K562 (cell line): ENCODE data around the gene PTK6. TPM values are rescaled to one million over a fixed set of nuclear protein-coding genes. Genes with fewer than 3 reads are reported as not detected.

Experiments
- ATAC-seq: fragments of 200-7000 bp; cut with Tn5 transposase; 3 replicates; pipeline ENCODE4 v1.9.1; 2020; ENCODE audit warnings: moderate library complexity
- BruUV-seq: library from RNA; stranded (reverse); fragments of 400-500 nt; replicated peaks from 2 replicates; lab custom pipeline; 2021; lab: Mats Ljungman, UMichigan
- CTCF ChIA-PET: fragments of 300-600 bp; formaldehyde crosslinking; extraction: SDS; loops from one replicate; lab custom pipeline; 2021; ENCODE audit warnings: low intra/inter-chr PET ratio; lab: Yijun Ruan, JAX
- POLR2A ChIA-PET: fragments of 300-600, 350-650 bp; sonication (Branson Sonifier 250); formaldehyde crosslinking; extraction: SDS; loops from one replicate; lab custom pipeline; 2021; ENCODE audit warnings: antibody characterized with exemption, inconsistent platforms; lab: Yijun Ruan, JAX
- DNase-seq, 4 experiments: peaks; one replicate each; pipeline versions ENCODE4 v3.0.0 to v3.0.0-alpha.2; 2011 to 2018; ENCODE audit warnings: low spot score in 3 of 4, mixed read lengths in 3 of 4; ENCODE audit errors: extremely low read depth in 1 of 4
- FAIRE-seq: peaks from 2 replicates; lab custom pipeline; 2011; peaks lifted over from hg19 to GRCh38; lab: Jason Lieb, UNC
- H2AFZ ChIP-seq: 2 replicates; pipeline ENCODE4 v1.6.0; 2011; ENCODE audit warnings: low read depth, low read length, control low read depth, inconsistent platforms
- H3K27ac ChIP-seq: fragments of 200-600 bp; 3 replicates; pipeline ENCODE4 v1.8.0; 2011; ENCODE audit warnings: low read depth, mild to moderate bottlenecking, control low read depth, inconsistent platforms, low read length, moderate library complexity, mixed read lengths; ENCODE audit errors: extremely low read depth
- H3K27me3 ChIP-seq, 2 experiments: fragments of 300-600 bp in 1 of 2; 2 replicates in 1 of 2; 3 replicates in 1 of 2; pipeline versions ENCODE4 v1.6.0 to v1.8.0; 2011; ENCODE audit warnings: inconsistent platforms in 2 of 2, low read length in 2 of 2, mild to moderate bottlenecking in 1 of 2, mixed read lengths in 1 of 2, moderate library complexity in 1 of 2; ENCODE audit not compliant: control insufficient read depth in 2 of 2, insufficient read depth in 2 of 2
- H3K36me3 ChIP-seq: fragments of 300-600 bp; 3 replicates; pipeline ENCODE4 v1.8.0; 2011; ENCODE audit warnings: mild to moderate bottlenecking, low read length, inconsistent platforms; ENCODE audit not compliant: control insufficient read depth, insufficient read depth
- H3K4me1 ChIP-seq, 2 experiments: fragments of 200-600 bp in 1 of 2; replicated peaks in 1 of 2; 2 replicates in 1 of 2; 3 replicates in 1 of 2; pipeline versions ENCODE4 v1.5.1 to v1.8.0; 2011; ENCODE audit warnings: inconsistent platforms in 2 of 2, low read length in 2 of 2, mild to moderate bottlenecking in 1 of 2, mixed read lengths in 1 of 2, moderate library complexity in 1 of 2; ENCODE audit not compliant: control insufficient read depth in 2 of 2, insufficient read depth in 2 of 2
- H3K4me2 ChIP-seq: 2 replicates; pipeline ENCODE4 v1.6.1; 2011; ENCODE audit warnings: low read length, control low read depth, inconsistent platforms, mixed read lengths; ENCODE audit not compliant: insufficient read depth
- H3K4me3 ChIP-seq: fragments of 200-600 bp; sonication (generic), shearing (Covaris generic); 2 replicates; pipeline ENCODE4 v1.5.1; 2016; ENCODE audit warnings: control low read depth, inconsistent platforms
- H3K79me2 ChIP-seq: fragments of 200-600 bp; 3 replicates; pipeline ENCODE4 v1.8.0; 2011; ENCODE audit warnings: low read length, inconsistent platforms; ENCODE audit not compliant: control insufficient read depth, insufficient read depth
- H3K9ac ChIP-seq, 2 experiments: 2 replicates each; pipeline versions ENCODE4 v1.6.0 to v1.6.1; 2011; ENCODE audit warnings: low read depth in 2 of 2, low read length in 2 of 2, control low read depth in 1 of 2, inconsistent platforms in 1 of 2, mild to moderate bottlenecking in 1 of 2, mixed read lengths in 1 of 2; ENCODE audit not compliant: insufficient read depth in 1 of 2
- H3K9me1 ChIP-seq: one replicate; pipeline ENCODE4 v1.6.0; 2011; ENCODE audit warnings: inconsistent platforms, mild to moderate bottlenecking, low read length, moderate library complexity; ENCODE audit not compliant: control insufficient read depth, insufficient read depth
- H3K9me3 ChIP-seq: replicated peaks from 2 replicates; pipeline ENCODE4 v1.5.1; 2011; ENCODE audit warnings: low read depth, low read length, inconsistent platforms; ENCODE audit not compliant: control insufficient read depth, insufficient read depth
- H4K20me1 ChIP-seq: replicated peaks from 2 replicates; pipeline ENCODE4 v1.6.1; 2011; ENCODE audit warnings: low read length, inconsistent platforms, mixed read lengths; ENCODE audit not compliant: control insufficient read depth, insufficient read depth
- BRD9 ChIP-seq: fragments of 450-650 bp; IDR thresholded peaks from 2 replicates; pipeline ENCODE4 v1.6.1; 2018; ENCODE audit warnings: low read depth; ENCODE audit not compliant: partially characterized antibody
- C11orf30 ChIP-seq: fragments of 450-650 bp; IDR thresholded peaks from 2 replicates; pipeline ENCODE4 v1.6.1; 2016; ENCODE audit warnings: low read depth, mild to moderate bottlenecking
- CEBPG ChIP-seq, 3 experiments: fragments of 200-800 bp in 1 of 3; sonication (Bioruptor generic) in 1 of 3; sonication (generic) in 1 of 3; formaldehyde crosslinking in 1 of 3; IDR thresholded peaks in 2 of 3; conservative IDR thresholded peaks in 1 of 3; 2 replicates each; pipeline versions ENCODE4 v1.6.1 to v1.8.0; 2016 to 2022; ENCODE audit warnings: missing compliant biosample characterization in 2 of 3, missing genetic modification characterization in 2 of 3, mild to moderate bottlenecking in 1 of 3, missing genetic modification reagents in 1 of 3
- CXXC5 ChIP-seq: fragments of 250-450 bp; sonication (Bioruptor Pico); IDR thresholded peaks from 2 replicates; pipeline ENCODE4 v1.8.0; 2022; ENCODE audit warnings: inconsistent platforms, mild to moderate bottlenecking, moderate library complexity
- DACH1 ChIP-seq: fragments of 450-650 bp; IDR thresholded peaks from 2 replicates; pipeline ENCODE4 v1.6.1; 2018; ENCODE audit not compliant: partially characterized antibody
- E2F1 ChIP-seq: sonication (generic); formaldehyde crosslinking; IDR thresholded peaks from 2 replicates; pipeline ENCODE4 v1.8.1; 2023; ENCODE audit warnings: mild to moderate bottlenecking, missing genetic modification reagents, moderate library complexity
- ERF ChIP-seq: fragments of 450-650 bp; formaldehyde crosslinking; IDR thresholded peaks from 2 replicates; pipeline ENCODE4 v1.4.0; 2020; ENCODE audit warnings: mild to moderate bottlenecking, mixed read lengths
- FOXP4 ChIP-seq: sonication (generic); formaldehyde crosslinking; IDR thresholded peaks from 2 replicates; pipeline ENCODE4 v1.8.0; 2022; ENCODE audit warnings: mild to moderate bottlenecking, missing genetic modification reagents, borderline replicate concordance
- GABPB1 ChIP-seq: sonication (generic); formaldehyde crosslinking; IDR thresholded peaks from 2 replicates; pipeline ENCODE4 v1.8.0; 2022; ENCODE audit warnings: mild to moderate bottlenecking, missing genetic modification reagents
- HLTF ChIP-seq: fragments of 450-650 bp; IDR thresholded peaks from 2 replicates; pipeline ENCODE4 v1.6.1; 2016
- HMGXB4 ChIP-seq: sonication (generic); formaldehyde crosslinking; IDR thresholded peaks from 2 replicates; pipeline ENCODE4 v1.8.1; 2023; ENCODE audit warnings: mild to moderate bottlenecking, missing genetic modification reagents
- ILF3 ChIP-seq: fragments of 450-650 bp; IDR thresholded peaks from 2 replicates; pipeline ENCODE4 v1.6.1; 2018; ENCODE audit warnings: antibody characterized with exemption, mild to moderate bottlenecking, moderate library complexity, borderline replicate concordance
- KAT8 ChIP-seq: fragments of 450-650 bp; IDR thresholded peaks from 2 replicates; pipeline ENCODE4 v1.6.1; 2016; ENCODE audit warnings: low read depth, mild to moderate bottlenecking
- MNT ChIP-seq, 2 experiments: fragments of 450-650 bp; conservative IDR thresholded peaks; 2 replicates each; pipeline ENCODE4 v1.6.1; 2017; ENCODE audit warnings: mild to moderate bottlenecking in 2 of 2, moderate library complexity in 2 of 2
- MTA2 ChIP-seq: fragments of 450-650 bp; IDR thresholded peaks from 2 replicates; pipeline ENCODE4 v1.6.1; 2016; ENCODE audit warnings: low read depth
- NCOA4 ChIP-seq: fragments of 450-650 bp; IDR thresholded peaks from 2 replicates; pipeline ENCODE4 v1.6.1; 2018; ENCODE audit warnings: mild to moderate bottlenecking; ENCODE audit not compliant: partially characterized antibody
- NR2F6 ChIP-seq: fragments of 450-650 bp; formaldehyde crosslinking; IDR thresholded peaks from 2 replicates; pipeline ENCODE4 v1.4.0; 2020; ENCODE audit warnings: mild to moderate bottlenecking
- SNRNP70 ChIP-seq: fragments of 200-400 bp; formaldehyde crosslinking; optimal IDR thresholded peaks from 2 replicates; pipeline ENCODE3; 2017; ENCODE audit warnings: low read depth, low read length
- WGBS: fragments of 100-300 bp; shearing (Covaris generic); methylation state at CpG from one replicate; pipeline ENCODE4 v1.1.6; 2016; ENCODE audit warnings: low coverage, mixed read lengths; ENCODE audit not compliant: insufficient coverage; ENCODE audit errors: missing lambda C conversion rate; 5-methylcytosine and 5-hydroxymethylcytosine counted together
- in situ Hi-C: fragments of 300-500 bp; cut with MboI; formaldehyde crosslinking; loops from 4 replicates; pipeline ENCODE4 v1.15.0; 2018; ENCODE audit warnings: inconsistent platforms, mixed read lengths
- intact Hi-C: fragments of 100-400 bp; cut with micrococcal nuclease; formaldehyde crosslinking; loops from 2 replicates; pipeline ENCODE4 v1.14.2; 2022
- polyA plus RNA-seq, 8 experiments: library from polyadenylated mRNA; depleted of rRNA in 4 of 8; stranded (reverse) in 5 of 8; unstranded in 3 of 8; fragments of >200 nt; fragmentation: Nextera tagmentation in 2 of 8; fragmentation: Illumina TruSeq in 1 of 8; extraction: Ambion mirVana in 2 of 8; extraction: Trizol in 1 of 8; gene quantifications; 2 replicates each; pipeline versions ENCODE4 v1.2.1 to v1.2.3, GENCODE V29; 2011 to 2014; ENCODE audit warnings: inconsistent platforms in 1 of 8, missing spikeins in 1 of 8
- total RNA-seq, 7 experiments: library from RNA; depleted of rRNA in 6 of 7; stranded (reverse); fragments of >200 nt in 6 of 7; fragmentation: Illumina TruSeq in 2 of 7; extraction: Trizol in 2 of 7; gene quantifications; 2 replicates each; pipeline versions ENCODE4 v1.2.1 to v1.2.3, GENCODE V29; 2011 to 2021; ENCODE audit warnings: low replicate concordance in 1 of 7

PTK6 gene
- total and polyA plus RNA-seq, 9 of the 15 experiments (the other 6 are each of a cell fraction or from before 2014, with no cell fraction given), result 0.07 TPM; not detected in 8

GRCh38 chr20:63492518-63492917 is 44.7 kb downstream of the PTK6 start:
- 21% methylated on average over 2 of the region's 2 CpGs for WGBS
- BruUV-seq, result no TSS peak
- peak; percentile 42 for FAIRE-seq
- in situ Hi-C loops, result no loop called here
- DNase-seq, result no peak
- ChIA-PET CTCF (no interaction called here), POLR2A (no interaction called here)
- Histone ChIP-seq H3K27me3 (no peaks in the 10 kb centered on the region), H3K9me1 (no peaks in the 10 kb centered on the region), H3K79me2 (no peaks in the 10 kb centered on the region), H3K27ac (no peak overlapping the region), H3K36me3 (no peaks in the 10 kb centered on the region), H2AFZ (no peak overlapping the region), H3K9me3 (no peaks in the 10 kb centered on the region), H3K4me2 (no peak overlapping the region), H3K4me1 (peaks cover 0 to 48% of the 10 kb centered on the region in 2 experiments; a peak in 3 of 5 replicates), H4K20me1 (peaks cover 12% of the 10 kb centered on the region), H3K4me3 (no peak overlapping the region), H3K9ac (no peak overlapping the region)
- no peak for ATAC-seq
- intact Hi-C loops, result no loop called here
- TF ChIP-seq ERF (no peak), FOXP4 (CRISPR knock-in tag) (no peak), NR2F6 (CRISPR knock-in tag) (no peak), CXXC5 (CRISPR knock-in tag) (no peak), HLTF (no peak), CEBPG (CRISPR knock-in tag; IDR thresholded peaks at IDR 0.05) (no peak), CEBPG (tag; conservative IDR thresholded peaks at IDR 0.05 in 1 of 2, IDR thresholded peaks at IDR 0.05 in 1 of 2) (no peak), E2F1 (CRISPR knock-in tag) (no peak), SNRNP70 (no peak), GABPB1 (CRISPR knock-in tag) (no peak), MTA2 (no peak), C11orf30 (no peak), BRD9 (no peak), NCOA4 (no peak), MNT (conservative IDR thresholded peaks at IDR 0.05) (no peak), HMGXB4 (CRISPR knock-in tag) (no peak), KAT8 (no peak), ILF3 (no peak), DACH1 (no peak)
